Panc1 (cell line): Measurements from ENCODE around the gene CTTNBP2.

ENCODE experiments used
- POLR2AphosphoS5 ChIP-seq: IDR thresholded peaks from 2 replicates; pipeline ENCODE4 v1.6.1; 2012; ENCODE audit warnings: mild to moderate bottlenecking, low read depth, low read length, moderate library complexity
- SIN3A ChIP-seq: IDR thresholded peaks from 2 replicates; pipeline ENCODE4 v1.6.1; 2012; ENCODE audit warnings: low read depth, mild to moderate bottlenecking, low read length, moderate library complexity, borderline replicate concordance; ENCODE audit not compliant: insufficient read depth
- TF ChIP-seq, protein P1 (sequence below): fragments of 450-650 bp; IDR thresholded peaks from 2 replicates; pipeline ENCODE4 v1.5.1; 2017; ENCODE audit warnings: mild to moderate bottlenecking
- TF ChIP-seq, protein P2 (sequence below), 2 experiments: IDR thresholded peaks; 2 replicates each; pipeline ENCODE4 v1.6.1; 2011 to 2012; ENCODE audit warnings: low read depth in 2 of 2, control low read depth in 1 of 2, low read length in 1 of 2, mild to moderate bottlenecking in 1 of 2, moderate library complexity in 1 of 2; ENCODE audit not compliant: insufficient read depth in 1 of 2

DNA sequence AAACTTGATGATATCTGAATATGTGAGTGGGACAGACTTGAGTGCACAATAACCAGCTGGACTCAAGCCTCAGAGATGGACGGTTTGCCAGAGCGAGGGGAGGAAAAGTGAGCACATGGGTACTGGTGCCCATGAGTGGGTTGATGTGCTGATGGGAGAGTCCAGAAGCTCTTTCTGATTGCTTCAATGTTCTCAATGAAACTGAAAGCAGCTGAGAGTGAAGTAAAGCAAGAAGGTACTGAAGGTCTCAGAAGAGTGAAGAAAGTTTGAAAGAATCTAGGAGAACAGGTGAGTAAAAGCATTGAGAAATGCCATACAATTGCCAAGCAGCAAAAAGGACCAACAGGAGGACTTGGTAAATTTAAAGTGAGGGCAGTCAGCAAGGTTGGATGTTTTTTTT lies 28.6 kb downstream of the CTTNBP2 start:
- TF ChIP-seq, protein P1, sequence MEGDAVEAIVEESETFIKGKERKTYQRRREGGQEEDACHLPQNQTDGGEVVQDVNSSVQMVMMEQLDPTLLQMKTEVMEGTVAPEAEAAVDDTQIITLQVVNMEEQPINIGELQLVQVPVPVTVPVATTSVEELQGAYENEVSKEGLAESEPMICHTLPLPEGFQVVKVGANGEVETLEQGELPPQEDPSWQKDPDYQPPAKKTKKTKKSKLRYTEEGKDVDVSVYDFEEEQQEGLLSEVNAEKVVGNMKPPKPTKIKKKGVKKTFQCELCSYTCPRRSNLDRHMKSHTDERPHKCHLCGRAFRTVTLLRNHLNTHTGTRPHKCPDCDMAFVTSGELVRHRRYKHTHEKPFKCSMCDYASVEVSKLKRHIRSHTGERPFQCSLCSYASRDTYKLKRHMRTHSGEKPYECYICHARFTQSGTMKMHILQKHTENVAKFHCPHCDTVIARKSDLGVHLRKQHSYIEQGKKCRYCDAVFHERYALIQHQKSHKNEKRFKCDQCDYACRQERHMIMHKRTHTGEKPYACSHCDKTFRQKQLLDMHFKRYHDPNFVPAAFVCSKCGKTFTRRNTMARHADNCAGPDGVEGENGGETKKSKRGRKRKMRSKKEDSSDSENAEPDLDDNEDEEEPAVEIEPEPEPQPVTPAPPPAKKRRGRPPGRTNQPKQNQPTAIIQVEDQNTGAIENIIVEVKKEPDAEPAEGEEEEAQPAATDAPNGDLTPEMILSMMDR: no peak
- TF ChIP-seq, protein P2, sequence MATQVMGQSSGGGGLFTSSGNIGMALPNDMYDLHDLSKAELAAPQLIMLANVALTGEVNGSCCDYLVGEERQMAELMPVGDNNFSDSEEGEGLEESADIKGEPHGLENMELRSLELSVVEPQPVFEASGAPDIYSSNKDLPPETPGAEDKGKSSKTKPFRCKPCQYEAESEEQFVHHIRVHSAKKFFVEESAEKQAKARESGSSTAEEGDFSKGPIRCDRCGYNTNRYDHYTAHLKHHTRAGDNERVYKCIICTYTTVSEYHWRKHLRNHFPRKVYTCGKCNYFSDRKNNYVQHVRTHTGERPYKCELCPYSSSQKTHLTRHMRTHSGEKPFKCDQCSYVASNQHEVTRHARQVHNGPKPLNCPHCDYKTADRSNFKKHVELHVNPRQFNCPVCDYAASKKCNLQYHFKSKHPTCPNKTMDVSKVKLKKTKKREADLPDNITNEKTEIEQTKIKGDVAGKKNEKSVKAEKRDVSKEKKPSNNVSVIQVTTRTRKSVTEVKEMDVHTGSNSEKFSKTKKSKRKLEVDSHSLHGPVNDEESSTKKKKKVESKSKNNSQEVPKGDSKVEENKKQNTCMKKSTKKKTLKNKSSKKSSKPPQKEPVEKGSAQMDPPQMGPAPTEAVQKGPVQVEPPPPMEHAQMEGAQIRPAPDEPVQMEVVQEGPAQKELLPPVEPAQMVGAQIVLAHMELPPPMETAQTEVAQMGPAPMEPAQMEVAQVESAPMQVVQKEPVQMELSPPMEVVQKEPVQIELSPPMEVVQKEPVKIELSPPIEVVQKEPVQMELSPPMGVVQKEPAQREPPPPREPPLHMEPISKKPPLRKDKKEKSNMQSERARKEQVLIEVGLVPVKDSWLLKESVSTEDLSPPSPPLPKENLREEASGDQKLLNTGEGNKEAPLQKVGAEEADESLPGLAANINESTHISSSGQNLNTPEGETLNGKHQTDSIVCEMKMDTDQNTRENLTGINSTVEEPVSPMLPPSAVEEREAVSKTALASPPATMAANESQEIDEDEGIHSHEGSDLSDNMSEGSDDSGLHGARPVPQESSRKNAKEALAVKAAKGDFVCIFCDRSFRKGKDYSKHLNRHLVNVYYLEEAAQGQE (IDR thresholded peaks at IDR 0.05; ENCODE audit: insufficient read depth in 1 of 2, low read depth in 2 of 2, low read length in 1 of 2): no peak
- TF ChIP-seq POLR2AphosphoS5 (no peak), SIN3A (no peak)
